Uterus (tissue), 2 donors: Measurements from ENCODE around the gene CAB39L.

ENCODE experiments used
- CTCF ChIP-seq, 4 experiments: fragments of 200-600 bp in 2 of 4; fragments of 450-650 bp in 2 of 4; sonication (generic) in 2 of 4; IDR thresholded peaks; one replicate each; pipeline ENCODE4 v1.5.1; 2016 to 2019; ENCODE audit warnings: antibody characterized with exemption in 4 of 4, mild to moderate bottlenecking in 2 of 4, moderate library complexity in 1 of 4
- POLR2A ChIP-seq, 2 donors: fragments of 450-650 bp; IDR thresholded peaks; one replicate each; pipeline ENCODE4 v1.6.1; 2016; ENCODE audit warnings: antibody characterized with exemption in 2 of 2, mild to moderate bottlenecking in 1 of 2, moderate library complexity in 1 of 2

- TF ChIP-seq CTCF (IDR thresholded peaks at IDR 0.05) (no peak), POLR2A (IDR thresholded peaks at IDR 0.05) (no peak)
Measured at GRCh38 chr13:49453465-49453864, 9.6 kb upstream of the CAB39L start.
